IMR-90 (cell line): ENCODE results near the gene CFAP97D1. TPM values are rescaled to one million over a fixed set of nuclear protein-coding genes. Genes with fewer than 3 reads are reported as not detected.

Experiments used
- ATAC-seq: fragments of 200-7000 bp; cut with Tn5 transposase; 2 replicates; pipeline ENCODE4 v1.9.1; 2020; ENCODE audit warnings: low read depth, mild to moderate bottlenecking, moderate library complexity
- BruUV-seq: library from RNA; stranded (reverse); fragments of 400-500 nt; replicated peaks from 2 replicates; lab custom pipeline; 2021; lab: Mats Ljungman, UMichigan
- CTCF ChIA-PET: fragments of 300-600 bp; formaldehyde crosslinking; extraction: SDS; loops from one replicate; lab custom pipeline; 2021; ENCODE audit warnings: antibody characterized with exemption; lab: Yijun Ruan, JAX
- POLR2A ChIA-PET: fragments of 300-600 bp; sonication (Branson Sonifier 250); formaldehyde crosslinking; loops from one replicate; lab custom pipeline; 2022; ENCODE audit warnings: antibody characterized with exemption; ENCODE audit not compliant: unreplicated experiment; lab: Charles Lee
- DNase-seq: peaks from one replicate; pipeline ENCODE4 v3.0.0; 2013
- H2AFZ ChIP-seq: replicated peaks from 2 replicates; pipeline ENCODE3; 2013; ENCODE audit warnings: low read length, mild to moderate bottlenecking; ENCODE audit not compliant: poor library complexity
- H2AK5ac ChIP-seq: 2 replicates; pipeline ENCODE4 v1.6.1; 2013; ENCODE audit warnings: low read depth, low read length, inconsistent platforms
- H2AK9ac ChIP-seq: replicated peaks from 2 replicates; pipeline ENCODE3; 2013; ENCODE audit warnings: mild to moderate bottlenecking, low read depth, low read length, moderate library complexity; ENCODE audit not compliant: poor library complexity
- H2BK120ac ChIP-seq: 2 replicates; pipeline ENCODE4 v1.6.1; 2013; ENCODE audit warnings: low read depth, low read length, inconsistent platforms
- H2BK15ac ChIP-seq: 3 replicates; pipeline ENCODE4 v1.6.1; 2013; ENCODE audit warnings: low read depth, low read length, inconsistent platforms
- H2BK20ac ChIP-seq: 2 replicates; pipeline ENCODE4 v1.6.1; 2013; ENCODE audit warnings: low read depth, mild to moderate bottlenecking, inconsistent platforms, low read length, moderate library complexity
- H2BK5ac ChIP-seq: 2 replicates; pipeline ENCODE4 v1.6.1; 2013; ENCODE audit warnings: mild to moderate bottlenecking, low read depth, low read length, inconsistent platforms; ENCODE audit not compliant: poor library complexity, severe bottlenecking
- H3K14ac ChIP-seq: replicated peaks from 2 replicates; pipeline ENCODE4 v1.6.1; 2013; ENCODE audit warnings: low read depth, low read length, inconsistent platforms
- H3K18ac ChIP-seq: 2 replicates; pipeline ENCODE4 v1.6.1; 2013; ENCODE audit warnings: low read depth, low read length, control low read depth
- H3K23ac ChIP-seq: 2 replicates; pipeline ENCODE4 v1.6.1; 2013; ENCODE audit warnings: low read depth, low read length, inconsistent platforms
- H3K27ac ChIP-seq: 2 replicates; pipeline ENCODE4 v1.5.1; 2013; ENCODE audit warnings: mild to moderate bottlenecking, control low read depth, low read length; ENCODE audit not compliant: insufficient read depth
- H3K27me3 ChIP-seq: 2 replicates; pipeline ENCODE4 v1.6.1; 2013; ENCODE audit warnings: low read length; ENCODE audit not compliant: control insufficient read depth, insufficient read depth
- H3K36me3 ChIP-seq: 2 replicates; pipeline ENCODE4 v1.6.1; 2013; ENCODE audit warnings: low read length, mixed read lengths; ENCODE audit not compliant: control insufficient read depth, insufficient read depth
- H3K4ac ChIP-seq: 2 replicates; pipeline ENCODE4 v1.6.1; 2013; ENCODE audit warnings: low read depth, low read length, inconsistent platforms
- H3K4me1 ChIP-seq: 2 replicates; pipeline ENCODE4 v1.6.1; 2013; ENCODE audit warnings: low read length, mixed read lengths; ENCODE audit not compliant: control insufficient read depth, insufficient read depth
- H3K4me2 ChIP-seq: 2 replicates; pipeline ENCODE4 v1.6.1; 2013; ENCODE audit warnings: low read depth, mild to moderate bottlenecking, control low read depth, low read length, moderate library complexity
- H3K4me3 ChIP-seq: 2 replicates; pipeline ENCODE4 v1.5.1; 2013; ENCODE audit warnings: low read depth, mild to moderate bottlenecking, control low read depth, low read length, moderate library complexity; ENCODE audit not compliant: insufficient read depth
- H3K56ac ChIP-seq: 2 replicates; pipeline ENCODE4 v1.6.1; 2013; ENCODE audit warnings: low read length, inconsistent platforms; ENCODE audit not compliant: insufficient read depth; ENCODE audit errors: extremely low read depth
- H3K79me1 ChIP-seq, 2 experiments: 2 replicates each; pipeline ENCODE4 v1.6.1; 2013; ENCODE audit warnings: low read length in 2 of 2, inconsistent platforms in 1 of 2, low read depth in 1 of 2
- H3K9ac ChIP-seq: 2 replicates; pipeline ENCODE4 v1.6.1; 2013; ENCODE audit warnings: low read depth, low read length, control low read depth
- H3K9me1 ChIP-seq: 2 replicates; pipeline ENCODE4 v1.6.1; 2013; ENCODE audit warnings: low read length, inconsistent platforms; ENCODE audit not compliant: insufficient read depth
- H3K9me3 ChIP-seq: 2 replicates; pipeline ENCODE4 v1.6.1; 2013; ENCODE audit warnings: low read length; ENCODE audit not compliant: control insufficient read depth, insufficient read depth
- H4K20me1 ChIP-seq: 2 replicates; pipeline ENCODE4 v1.6.1; 2013; ENCODE audit warnings: low read length, inconsistent platforms; ENCODE audit not compliant: insufficient read depth
- H4K5ac ChIP-seq: 2 replicates; pipeline ENCODE4 v1.6.1; 2013; ENCODE audit warnings: mild to moderate bottlenecking, low read depth, low read length, control low read depth
- H4K8ac ChIP-seq, 2 experiments: 2 replicates each; pipeline ENCODE4 v1.6.1; 2013; ENCODE audit warnings: low read depth in 2 of 2, low read length in 2 of 2, control low read depth in 1 of 2, inconsistent platforms in 1 of 2
- H4K91ac ChIP-seq: 2 replicates; pipeline ENCODE4 v1.6.1; 2013; ENCODE audit warnings: low read depth, low read length, inconsistent platforms; ENCODE audit not compliant: insufficient read depth
- MXI1 ChIP-seq: IDR thresholded peaks from 2 replicates; pipeline ENCODE4 v1.6.1; 2012; ENCODE audit warnings: low read depth, mild to moderate bottlenecking, low read length, moderate library complexity, borderline replicate concordance
- WGBS, 2 experiments: methylation state at CpG; one replicate each; pipeline versions ENCODE4 v1.1.5 to v1.1.7; 2013; ENCODE audit warnings: missing lambda C conversion rate in 2 of 2; ENCODE audit not compliant: insufficient read length in 1 of 2; ENCODE audit errors: extremely low coverage in 2 of 2; 5-methylcytosine and 5-hydroxymethylcytosine counted together
- dilution Hi-C: fragments of 300-500 bp; cut with HindIII; formaldehyde crosslinking; loops from one replicate; pipeline ENCODE4 v1.14.3; 2018; ENCODE audit warnings: low sequenced_read_pairs; ENCODE audit not compliant: unreplicated experiment
- in situ Hi-C: fragments of 300-500 bp; cut with MboI; formaldehyde crosslinking; loops from 3 replicates; pipeline ENCODE4 v1.14.3; 2019; ENCODE audit warnings: low sequenced_read_pairs, inconsistent platforms, mixed read lengths
- intact Hi-C: fragments of 100-400 bp; cut with micrococcal nuclease; formaldehyde crosslinking; loops from 2 replicates; pipeline ENCODE4 v1.10.0; 2022
- polyA plus RNA-seq, 3 experiments: library from polyadenylated mRNA; depleted of rRNA; stranded (reverse); fragments of >200 nt; gene quantifications; 2 replicates each; pipeline ENCODE4 v1.2.3, GENCODE V29; 2012; ENCODE audit warnings: low replicate concordance in 1 of 3
- total RNA-seq: library from RNA; depleted of rRNA; stranded (reverse); fragments of >200 nt; gene quantifications from 2 replicates; pipeline ENCODE4 v1.2.3, GENCODE V29; 2012

CFAP97D1 gene
- total and polyA plus RNA-seq, 2 of the 4 experiments (the other 2 are of a cell fraction): under 0.01 TPM; not detected in 1

DNA sequence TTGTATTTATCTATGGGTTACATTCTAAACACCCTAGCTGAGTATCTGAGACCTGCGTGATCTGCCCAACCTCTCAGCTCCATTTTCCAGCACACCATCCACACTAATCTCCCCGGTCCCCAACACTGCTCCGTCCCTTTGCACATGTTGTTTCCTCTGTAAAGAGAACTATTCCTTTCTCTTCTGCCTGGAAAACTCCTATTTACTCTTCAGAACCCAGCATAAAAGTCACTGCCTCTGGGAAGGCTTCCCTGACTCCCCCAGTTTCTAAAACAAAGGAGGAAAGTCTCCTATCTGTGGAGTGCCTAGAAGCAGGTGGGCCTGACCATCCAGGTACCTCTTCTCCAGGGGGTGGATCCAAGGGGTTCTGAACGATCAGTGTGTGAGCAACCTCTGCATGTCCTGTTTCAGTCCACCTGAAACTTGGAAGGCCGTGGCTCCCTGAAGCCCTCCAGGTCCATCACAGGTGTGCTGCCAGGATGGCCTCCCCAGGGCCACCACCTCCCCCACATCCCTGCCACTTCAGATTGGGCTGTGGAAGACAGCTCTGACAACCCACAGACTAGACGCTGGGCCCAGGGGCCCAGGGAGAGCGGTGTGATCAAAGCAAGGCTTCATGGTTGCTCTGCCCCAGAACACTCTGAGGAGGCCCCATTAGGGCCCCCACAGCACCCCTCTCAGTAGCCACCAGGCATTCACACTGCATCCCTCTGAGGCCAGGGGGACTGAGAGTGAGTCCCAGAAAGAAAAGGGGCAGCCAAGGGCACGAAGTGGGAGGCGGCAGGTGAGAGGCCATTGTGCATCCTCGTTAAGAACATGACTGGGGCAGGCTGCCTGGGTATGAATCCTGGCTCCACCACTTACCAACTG is 32.4 kb downstream of the CFAP97D1 start:
- dilution Hi-C loops (no loop called here), in situ Hi-C loops (no loop called here), intact Hi-C loops (no loop called here)
- Histone ChIP-seq H2BK5ac (no peak overlapping the region), H3K36me3 (peaks cover 26% of the 10 kb centered on the region), H3K4me3 (no peak overlapping the region), H4K91ac (no peak overlapping the region), H3K56ac (no peak overlapping the region), H3K79me1 (peaks cover 3 to 8% of the 10 kb centered on the region in 2 experiments; a peak in 2 of 4 replicates), H3K23ac (no peak overlapping the region), H3K4me1 (peaks cover 6% of the 10 kb centered on the region), H4K20me1 (no peaks in the 10 kb centered on the region), H3K14ac (no peak overlapping the region), H3K4me2 (no peak overlapping the region), H2BK20ac (no peak overlapping the region), H3K27me3 (no peaks in the 10 kb centered on the region), H3K27ac (no peak overlapping the region), H2AK5ac (no peak overlapping the region), H3K9ac (no peak overlapping the region), H3K18ac (no peak overlapping the region), H4K5ac (no peak overlapping the region), H4K8ac (no peak overlapping the region), H2BK15ac (no peak overlapping the region), H2AK9ac (no peak overlapping the region), H2BK120ac (no peak overlapping the region), H3K9me1 (peaks cover 11% of the 10 kb centered on the region; the same call in 1 of the 2 replicates), H3K9me3 (no peaks in the 10 kb centered on the region), H3K4ac (no peak overlapping the region), H2AFZ (no peak overlapping the region)
- TF ChIP-seq MXI1: no peak
- DNase-seq (no peak), ATAC-seq (no peak)
- no TSS peak for BruUV-seq
- ChIA-PET CTCF (no interaction called here), POLR2A (no interaction called here)
- WGBS, 2 experiments: 100% methylated on average over 3 of the region's 10 CpGs; no CpG with 5 or more reads in 1 of the 2 experiments
